HCT116 (cell line): ENCODE results near the gene SCTR. TPM values are rescaled to one million over a fixed set of nuclear protein-coding genes. Genes with fewer than 3 reads are reported as not detected.

Experiments used
- ATAC-seq: fragments of 200-7000 bp; cut with Tn5 transposase; 2 replicates; pipeline ENCODE4 v1.9.1; 2020; ENCODE audit warnings: mild to moderate bottlenecking, moderate library complexity
- BruUV-seq: library from RNA; stranded (reverse); fragments of 400-500 nt; replicated peaks from 2 replicates; lab custom pipeline; 2021; lab: Mats Ljungman, UMichigan
- CTCF ChIA-PET: fragments of 300-600 bp; sonication (Branson Sonifier 250); formaldehyde crosslinking; loops from one replicate; lab custom pipeline; 2021; ENCODE audit warnings: antibody characterized with exemption; lab: Charles Lee
- POLR2A ChIA-PET: fragments of 300-600, 350-600 bp; sonication (Branson Sonifier 250); formaldehyde crosslinking; loops from one replicate; lab custom pipeline; 2021; ENCODE audit warnings: antibody characterized with exemption; lab: Charles Lee
- RAD21 ChIA-PET, 2 experiments: fragments of 300-600 bp; sonication (Branson Sonifier 250); formaldehyde crosslinking; loops; one replicate each; lab custom pipeline; 2023; ENCODE audit warnings: low total read pairs in 2 of 2; ENCODE audit not compliant: uncharacterized antibody in 2 of 2, unreplicated experiment in 2 of 2, low non-redundant PET in 1 of 2; lab: Charles Lee
- DNase-seq: peaks from one replicate; pipeline ENCODE4 v3.0.0-alpha.2; 2010; ENCODE audit warnings: low read depth, low spot score
- H2AFZ ChIP-seq: fragments of 200-600 bp; shearing (Covaris generic), sonication (generic); 2 replicates; pipeline ENCODE4 v1.6.1; 2017; ENCODE audit warnings: low read depth, mixed run types, mixed read lengths, antibody characterized with exemption, low read length; ENCODE audit not compliant: poor library complexity, severe bottlenecking
- H3K27ac ChIP-seq: 2 replicates; pipeline ENCODE4 v1.5.1; 2012; ENCODE audit warnings: low read depth, low read length
- H3K27me3 ChIP-seq: fragments of 200-600 bp; sonication (generic); 2 replicates; pipeline ENCODE4 v1.6.1; 2016; ENCODE audit warnings: mixed run types, low read length, mixed read lengths; ENCODE audit not compliant: insufficient read depth
- H3K36me3 ChIP-seq, 2 experiments: fragments of 200-500 bp in 1 of 2; fragments of 200-600 bp in 1 of 2; sonication (Bioruptor generic) in 1 of 2; sonication (generic) in 1 of 2; 2 replicates each; pipeline versions ENCODE4 v1.5.1 to v1.6.1; 2014 to 2016; ENCODE audit warnings: low read length in 2 of 2, inconsistent platforms in 1 of 2, mixed read lengths in 1 of 2, mixed run types in 1 of 2; ENCODE audit not compliant: insufficient read depth in 2 of 2, control insufficient read depth in 1 of 2
- H3K4me1 ChIP-seq, 2 experiments: fragments of 200-600 bp in 1 of 2; sonication (generic) in 1 of 2; 2 replicates each; pipeline versions ENCODE4 v1.5.1 to v1.6.1; 2012 to 2017; ENCODE audit warnings: low read length in 2 of 2, inconsistent platforms in 1 of 2, mild to moderate bottlenecking in 1 of 2, mixed read lengths in 1 of 2, mixed run types in 1 of 2, moderate library complexity in 1 of 2; ENCODE audit not compliant: insufficient read depth in 2 of 2, control insufficient read depth in 1 of 2
- H3K4me2 ChIP-seq: fragments of 200-600 bp; sonication (generic); 2 replicates; pipeline ENCODE4 v1.6.1; 2017; ENCODE audit warnings: mixed run types, low read length, mixed read lengths
- H3K4me3 ChIP-seq, 2 experiments: fragments of 200-600 bp in 1 of 2; sonication (generic) in 1 of 2; replicated peaks in 1 of 2; 2 replicates each; pipeline ENCODE4 v1.5.1; 2011 to 2016; ENCODE audit warnings: low read length in 2 of 2, control low read depth in 1 of 2, low read depth in 1 of 2, mild to moderate bottlenecking in 1 of 2, mixed read lengths in 1 of 2, mixed run types in 1 of 2
- H3K79me2 ChIP-seq: fragments of 200-600 bp; sonication (generic); 2 replicates; pipeline ENCODE4 v1.6.1; 2017; ENCODE audit warnings: mild to moderate bottlenecking, mixed run types, low read length, moderate library complexity, mixed read lengths; ENCODE audit not compliant: insufficient read depth
- H3K9ac ChIP-seq: fragments of 200-600 bp; sonication (generic); 2 replicates; pipeline ENCODE4 v1.6.1; 2016; ENCODE audit warnings: low read length, mixed read lengths
- H3K9me2 ChIP-seq: fragments of 200-600 bp; sonication (generic), shearing (Covaris generic); 2 replicates; pipeline ENCODE4 v1.6.1; 2017; ENCODE audit warnings: mixed run types, mild to moderate bottlenecking, moderate library complexity; ENCODE audit not compliant: insufficient read depth
- H3K9me3 ChIP-seq, 2 experiments: fragments of 200-500 bp in 1 of 2; fragments of 200-600 bp in 1 of 2; sonication (Bioruptor generic) in 1 of 2; sonication (generic) in 1 of 2; 2 replicates each; pipeline ENCODE4 v1.6.1; 2014 to 2017; ENCODE audit warnings: low read length in 2 of 2, mixed read lengths in 2 of 2, inconsistent platforms in 1 of 2, low read depth in 1 of 2, mild to moderate bottlenecking in 1 of 2, mixed run types in 1 of 2, moderate library complexity in 1 of 2; ENCODE audit not compliant: control insufficient read depth in 1 of 2, insufficient read depth in 1 of 2
- H4K20me1 ChIP-seq: fragments of 200-600 bp; sonication (generic), shearing (Covaris generic); 2 replicates; pipeline ENCODE4 v1.6.1; 2017; ENCODE audit warnings: mixed run types, mild to moderate bottlenecking, moderate library complexity; ENCODE audit not compliant: insufficient read depth
- CEBPB ChIP-seq: IDR thresholded peaks from 2 replicates; pipeline ENCODE4 v1.6.1; 2012; ENCODE audit warnings: low read depth
- EGR1 ChIP-seq: IDR thresholded peaks from 2 replicates; pipeline ENCODE4 v1.6.1; 2012; ENCODE audit warnings: low read depth
- ELF1 ChIP-seq: IDR thresholded peaks from 2 replicates; pipeline ENCODE4 v1.6.1; 2012; ENCODE audit warnings: low read depth, borderline replicate concordance
- EZH2 ChIP-seq: fragments of 200-600 bp; sonication (generic); IDR thresholded peaks from 2 replicates; pipeline ENCODE4 v1.6.1; 2017; ENCODE audit warnings: antibody characterized with exemption, mixed run types
- EZH2phosphoT487 ChIP-seq: fragments of 200-600 bp; IDR thresholded peaks from 2 replicates; pipeline ENCODE4 v1.6.1; 2018; ENCODE audit warnings: antibody characterized with exemption, borderline replicate concordance
- FOSL1 ChIP-seq: IDR thresholded peaks from 2 replicates; pipeline ENCODE4 v1.6.1; 2012; ENCODE audit warnings: low read depth
- POLR2A ChIP-seq: IDR thresholded peaks from 2 replicates; pipeline ENCODE4 v1.7.0; 2011; ENCODE audit warnings: borderline replicate concordance; ENCODE audit not compliant: insufficient read depth, insufficient read length; ENCODE audit errors: extremely low read depth
- RAD21 ChIP-seq: IDR thresholded peaks from 2 replicates; pipeline ENCODE4 v1.6.1; 2012; ENCODE audit warnings: low read depth, mild to moderate bottlenecking
- SIN3A ChIP-seq: IDR thresholded peaks from 2 replicates; pipeline ENCODE4 v1.6.1; 2012; ENCODE audit warnings: low read depth
- SP1 ChIP-seq: IDR thresholded peaks from 2 replicates; pipeline ENCODE4 v1.6.1; 2012; ENCODE audit warnings: low read depth
- SRF ChIP-seq: IDR thresholded peaks from 2 replicates; pipeline ENCODE4 v1.6.1; 2012; ENCODE audit warnings: low read depth
- TCF7L2 ChIP-seq: IDR thresholded peaks from 2 replicates; pipeline ENCODE4 v1.7.0; 2011; ENCODE audit warnings: borderline replicate concordance, inconsistent platforms; ENCODE audit not compliant: insufficient read depth, insufficient read length; ENCODE audit errors: extremely low read depth
- ZNF274 ChIP-seq: fragments of 200-500 bp; sonication (Bioruptor generic); IDR thresholded peaks from 2 replicates; pipeline ENCODE4 v1.6.1; 2014; ENCODE audit warnings: mild to moderate bottlenecking, low read depth, low read length, inconsistent platforms
- intact Hi-C: fragments of 100-400 bp; cut with micrococcal nuclease; formaldehyde crosslinking; loops from 2 replicates; pipeline ENCODE4 v1.10.0; 2022
- total RNA-seq: library from RNA; stranded (reverse); gene quantifications from one replicate; pipeline ENCODE4 v1.2.1, GENCODE V29; 2021; ENCODE audit not compliant: unreplicated experiment
- TF ChIP-seq, protein P1 (sequence below): IDR thresholded peaks from 2 replicates; pipeline ENCODE4 v1.6.1; 2012
- TF ChIP-seq, protein P2 (sequence below): IDR thresholded peaks from 2 replicates; pipeline ENCODE4 v1.6.1; 2012; ENCODE audit warnings: low read depth
- TF ChIP-seq, protein P3 (sequence below), 3 experiments: fragments of 200-600 bp in 1 of 3; sonication (generic) in 1 of 3; IDR thresholded peaks in 2 of 3; conservative IDR thresholded peaks in 1 of 3; 2 replicates each; pipeline ENCODE4 v1.5.1; 2012 to 2017; ENCODE audit warnings: low read depth in 2 of 3, low read length in 2 of 3, antibody characterized with exemption in 1 of 3, borderline replicate concordance in 1 of 3, control low read depth in 1 of 3, mild to moderate bottlenecking in 1 of 3, mixed read lengths in 1 of 3, mixed run types in 1 of 3, moderate library complexity in 1 of 3; ENCODE audit not compliant: insufficient read depth in 1 of 3
- TF ChIP-seq, protein P4 (sequence below): IDR thresholded peaks from 2 replicates; pipeline ENCODE4 v1.6.1; 2012

Gene SCTR
- total RNA-seq, 1 experiment from 2014 or later = not detected

DNA sequence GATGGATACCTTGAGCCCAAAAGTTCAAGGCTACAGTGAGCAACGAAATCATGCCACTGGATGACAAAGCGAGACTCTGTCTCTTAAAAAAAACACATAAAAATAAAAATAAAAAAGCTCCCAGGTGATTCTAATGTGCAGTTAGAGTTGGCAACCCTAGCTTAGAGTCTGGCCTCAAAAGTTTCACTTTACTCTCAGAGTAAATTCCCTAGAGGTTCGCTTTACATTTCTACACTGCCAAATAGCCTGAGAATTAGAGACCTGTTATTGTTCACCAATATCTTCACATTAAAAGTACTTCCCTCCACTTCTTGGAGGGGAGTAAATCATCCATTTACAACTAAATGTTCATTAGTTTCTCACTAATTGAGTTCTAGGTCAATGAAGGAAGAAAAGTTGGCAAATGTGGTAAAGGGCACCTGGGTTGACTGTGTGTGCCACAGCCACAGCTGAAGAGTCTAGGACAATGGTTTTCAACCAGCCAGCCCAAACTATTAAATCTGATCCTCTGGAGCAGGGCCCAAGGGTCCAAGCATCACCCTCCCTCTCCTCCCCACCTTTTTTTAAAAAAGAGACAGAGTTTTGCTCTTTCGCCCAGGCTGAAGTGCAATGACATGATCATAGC is 107.9 kb downstream of the SCTR start:
- Histone ChIP-seq H3K4me1 (no peaks in the 10 kb centered on the region), H2AFZ (no peak overlapping the region), H3K9ac (no peak overlapping the region), H3K9me3 (peaks cover 3 to 4% of the 10 kb centered on the region in 2 experiments; a peak in 2 of 4 replicates), H4K20me1 (no peaks in the 10 kb centered on the region), H3K27me3 (no peaks in the 10 kb centered on the region), H3K9me2 (no peaks in the 10 kb centered on the region), H3K27ac (no peak overlapping the region), H3K79me2 (no peaks in the 10 kb centered on the region), H3K4me2 (no peak overlapping the region), H3K4me3 (no peak overlapping the region), H3K36me3 (no peaks in the 10 kb centered on the region)
- TF ChIP-seq POLR2A (no peak), EGR1 (no peak), EZH2 (no peak), EZH2phosphoT487 (no peak), RAD21 (no peak), SP1 (no peak), CEBPB (no peak), SIN3A (no peak), ZNF274 (no peak), ELF1 (no peak), FOSL1 (no peak), SRF (no peak), TCF7L2 (no peak)
- TF ChIP-seq, protein P1, sequence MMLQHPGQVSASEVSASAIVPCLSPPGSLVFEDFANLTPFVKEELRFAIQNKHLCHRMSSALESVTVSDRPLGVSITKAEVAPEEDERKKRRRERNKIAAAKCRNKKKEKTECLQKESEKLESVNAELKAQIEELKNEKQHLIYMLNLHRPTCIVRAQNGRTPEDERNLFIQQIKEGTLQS = no peak
- TF ChIP-seq, protein P2, sequence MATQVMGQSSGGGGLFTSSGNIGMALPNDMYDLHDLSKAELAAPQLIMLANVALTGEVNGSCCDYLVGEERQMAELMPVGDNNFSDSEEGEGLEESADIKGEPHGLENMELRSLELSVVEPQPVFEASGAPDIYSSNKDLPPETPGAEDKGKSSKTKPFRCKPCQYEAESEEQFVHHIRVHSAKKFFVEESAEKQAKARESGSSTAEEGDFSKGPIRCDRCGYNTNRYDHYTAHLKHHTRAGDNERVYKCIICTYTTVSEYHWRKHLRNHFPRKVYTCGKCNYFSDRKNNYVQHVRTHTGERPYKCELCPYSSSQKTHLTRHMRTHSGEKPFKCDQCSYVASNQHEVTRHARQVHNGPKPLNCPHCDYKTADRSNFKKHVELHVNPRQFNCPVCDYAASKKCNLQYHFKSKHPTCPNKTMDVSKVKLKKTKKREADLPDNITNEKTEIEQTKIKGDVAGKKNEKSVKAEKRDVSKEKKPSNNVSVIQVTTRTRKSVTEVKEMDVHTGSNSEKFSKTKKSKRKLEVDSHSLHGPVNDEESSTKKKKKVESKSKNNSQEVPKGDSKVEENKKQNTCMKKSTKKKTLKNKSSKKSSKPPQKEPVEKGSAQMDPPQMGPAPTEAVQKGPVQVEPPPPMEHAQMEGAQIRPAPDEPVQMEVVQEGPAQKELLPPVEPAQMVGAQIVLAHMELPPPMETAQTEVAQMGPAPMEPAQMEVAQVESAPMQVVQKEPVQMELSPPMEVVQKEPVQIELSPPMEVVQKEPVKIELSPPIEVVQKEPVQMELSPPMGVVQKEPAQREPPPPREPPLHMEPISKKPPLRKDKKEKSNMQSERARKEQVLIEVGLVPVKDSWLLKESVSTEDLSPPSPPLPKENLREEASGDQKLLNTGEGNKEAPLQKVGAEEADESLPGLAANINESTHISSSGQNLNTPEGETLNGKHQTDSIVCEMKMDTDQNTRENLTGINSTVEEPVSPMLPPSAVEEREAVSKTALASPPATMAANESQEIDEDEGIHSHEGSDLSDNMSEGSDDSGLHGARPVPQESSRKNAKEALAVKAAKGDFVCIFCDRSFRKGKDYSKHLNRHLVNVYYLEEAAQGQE = no peak
- TF ChIP-seq, protein P3, sequence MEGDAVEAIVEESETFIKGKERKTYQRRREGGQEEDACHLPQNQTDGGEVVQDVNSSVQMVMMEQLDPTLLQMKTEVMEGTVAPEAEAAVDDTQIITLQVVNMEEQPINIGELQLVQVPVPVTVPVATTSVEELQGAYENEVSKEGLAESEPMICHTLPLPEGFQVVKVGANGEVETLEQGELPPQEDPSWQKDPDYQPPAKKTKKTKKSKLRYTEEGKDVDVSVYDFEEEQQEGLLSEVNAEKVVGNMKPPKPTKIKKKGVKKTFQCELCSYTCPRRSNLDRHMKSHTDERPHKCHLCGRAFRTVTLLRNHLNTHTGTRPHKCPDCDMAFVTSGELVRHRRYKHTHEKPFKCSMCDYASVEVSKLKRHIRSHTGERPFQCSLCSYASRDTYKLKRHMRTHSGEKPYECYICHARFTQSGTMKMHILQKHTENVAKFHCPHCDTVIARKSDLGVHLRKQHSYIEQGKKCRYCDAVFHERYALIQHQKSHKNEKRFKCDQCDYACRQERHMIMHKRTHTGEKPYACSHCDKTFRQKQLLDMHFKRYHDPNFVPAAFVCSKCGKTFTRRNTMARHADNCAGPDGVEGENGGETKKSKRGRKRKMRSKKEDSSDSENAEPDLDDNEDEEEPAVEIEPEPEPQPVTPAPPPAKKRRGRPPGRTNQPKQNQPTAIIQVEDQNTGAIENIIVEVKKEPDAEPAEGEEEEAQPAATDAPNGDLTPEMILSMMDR (IDR thresholded peaks at IDR 0.05 in 2 of 3, conservative IDR thresholded peaks at IDR 0.05 in 1 of 3; ENCODE audit: borderline replicate concordance in 1 of 3, insufficient read depth in 1 of 3, low read depth in 2 of 3, low read length in 2 of 3) = no peak
- TF ChIP-seq, protein P4, sequence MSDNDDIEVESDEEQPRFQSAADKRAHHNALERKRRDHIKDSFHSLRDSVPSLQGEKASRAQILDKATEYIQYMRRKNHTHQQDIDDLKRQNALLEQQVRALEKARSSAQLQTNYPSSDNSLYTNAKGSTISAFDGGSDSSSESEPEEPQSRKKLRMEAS = no peak
- ChIA-PET CTCF (interaction anchor here (2.4 kb wide), 1 partner anchor 60 kb away, joined by 9 read pairs; no protein-coding TSS in a partner anchor), RAD21 (no interaction called here), POLR2A (no interaction called here)
- ATAC-seq (no peak), DNase-seq (no peak)
- BruUV-seq = no TSS peak
- intact Hi-C loops = no loop called here
